Suprapubic skin (tissue), 4 donors: Measurements from ENCODE around the gene CHPT1. TPM values are rescaled to one million over a fixed set of nuclear protein-coding genes. Genes with fewer than 3 reads are reported as not detected.
A peak's percentile ranks its signal among the peaks of the same experiment; 100 is the strongest.

Experiments used
- DNase-seq, 2 donors: peaks; one replicate each; pipeline ENCODE4 v3.0.0-alpha.2; 2019; ENCODE audit warnings: low spot score in 2 of 2
- H3K27ac ChIP-seq: fragments of 200-600 bp; sonication (generic); one replicate; pipeline ENCODE4 v1.5.1; 2019
- H3K27me3 ChIP-seq: fragments of 200-600 bp; sonication (generic); one replicate; pipeline ENCODE4 v1.5.1; 2019
- H3K36me3 ChIP-seq: fragments of 200-600 bp; sonication (generic); one replicate; pipeline ENCODE4 v1.5.1; 2019
- H3K4me1 ChIP-seq: fragments of 200-600 bp; sonication (generic); one replicate; pipeline ENCODE4 v1.5.1; 2019
- H3K4me3 ChIP-seq: fragments of 200-600 bp; sonication (generic); one replicate; pipeline ENCODE4 v1.5.1; 2019; ENCODE audit warnings: mild to moderate bottlenecking
- H3K9me3 ChIP-seq: fragments of 200-600 bp; sonication (generic); one replicate; pipeline ENCODE4 v1.5.1; 2019
- CTCF ChIP-seq, 2 donors: fragments of 200-600 bp in 1 of 2; fragments of 450-650 bp in 1 of 2; sonication (generic) in 1 of 2; IDR thresholded peaks; one replicate each; pipeline ENCODE4 v1.5.1; 2016 to 2019; ENCODE audit warnings: antibody characterized with exemption in 2 of 2, mild to moderate bottlenecking in 1 of 2, moderate library complexity in 1 of 2
- EP300 ChIP-seq: sonication (generic); formaldehyde crosslinking; IDR thresholded peaks from one replicate; pipeline ENCODE4 v1.6.1; 2017; ENCODE audit warnings: antibody characterized with exemption
- POLR2A ChIP-seq, 2 donors: fragments of 450-650 bp; IDR thresholded peaks; one replicate each; pipeline ENCODE4 v1.6.1; 2017; ENCODE audit warnings: antibody characterized with exemption in 2 of 2, mild to moderate bottlenecking in 2 of 2, moderate library complexity in 2 of 2
- POLR2AphosphoS5 ChIP-seq, 3 donors: sonication (generic); formaldehyde crosslinking; IDR thresholded peaks; one replicate each; pipeline ENCODE4 v1.6.1; 2017; ENCODE audit warnings: antibody characterized with exemption in 3 of 3
- WGBS: methylation state at CpG from one replicate; pipeline ENCODE4 v1.1.5; 2018; 5-methylcytosine and 5-hydroxymethylcytosine counted together
- total RNA-seq, 4 donors: library from RNA; depleted of rRNA; stranded (reverse); fragments of >200 nt; gene quantifications; one replicate each; pipeline ENCODE4 v1.1.0, GENCODE V29; 2016

The CHPT1 gene
- total RNA-seq, 4 donors from 2014 or later: 54.6 to 125 (median 75.5) TPM

GRCh38 chr12:101761350-101761749 lies 63.9 kb downstream of the CHPT1 start:
- Histone ChIP-seq H3K36me3 (peaks cover 20% of the 10 kb centered on the region), H3K27ac (no peak overlapping the region), H3K4me3 (no peak overlapping the region), H3K27me3 (no peaks in the 10 kb centered on the region), H3K9me3 (no peaks in the 10 kb centered on the region), H3K4me1 (peaks cover 34% of the 10 kb centered on the region)
- TF ChIP-seq POLR2AphosphoS5 (IDR thresholded peaks at IDR 0.05): no peak
- no peak for TF ChIP-seq EP300
- no peak for TF ChIP-seq POLR2A (IDR thresholded peaks at IDR 0.05)
- no peak for TF ChIP-seq CTCF (IDR thresholded peaks at IDR 0.05)
- WGBS: 51% methylated on average over 5 of the region's 5 CpGs
- DNase-seq: no peak

- H3K36me3 ChIP-seq: peaks cover 18% of the 10 kb centered on the region
- no peaks in the 10 kb centered on the region for H3K9me3 ChIP-seq
- H3K4me3 ChIP-seq: no peak overlapping the region
- DNase-seq: no peak
- H3K27ac ChIP-seq: no peak overlapping the region
- peaks cover 34% of the 10 kb centered on the region for H3K4me1 ChIP-seq
- WGBS: 84% methylated on average over 4 of the region's 4 CpGs
- H3K27me3 ChIP-seq: no peaks in the 10 kb centered on the region
- no peak for TF ChIP-seq POLR2A (IDR thresholded peaks at IDR 0.05)
- TF ChIP-seq EP300: no peak
- no peak for TF ChIP-seq POLR2AphosphoS5 (IDR thresholded peaks at IDR 0.05)
- TF ChIP-seq CTCF (IDR thresholded peaks at IDR 0.05): no peak
Measured at GRCh38 chr12:101761781-101762180, 64.3 kb downstream of the CHPT1 start.

- H3K27me3 ChIP-seq: no peaks in the 10 kb centered on the region
- WGBS: 49% methylated on average over 6 of the region's 6 CpGs
- peaks cover 22% of the 10 kb centered on the region for H3K36me3 ChIP-seq
- no peak for TF ChIP-seq POLR2AphosphoS5 (IDR thresholded peaks at IDR 0.05)
- no peak for DNase-seq
- H3K4me3 ChIP-seq: no peak overlapping the region
- no peaks in the 10 kb centered on the region for H3K9me3 ChIP-seq
- H3K4me1 ChIP-seq: peaks cover 34% of the 10 kb centered on the region
- peak overlapping the region; percentile 69 for H3K27ac ChIP-seq
Measured at GRCh38 chr12:101763246-101763931, 65.9 kb downstream of the CHPT1 start.

GRCh38 chr12:101764051-101764792 lies 66.8 kb downstream of the CHPT1 start:
- WGBS: 48% methylated on average over 5 of the region's 5 CpGs
- H3K4me3 ChIP-seq: no peak overlapping the region
- peak overlapping the region; percentile 69 for H3K27ac ChIP-seq
- H3K36me3 ChIP-seq: peaks cover 28% of the 10 kb centered on the region
- TF ChIP-seq EP300: no peak
- TF ChIP-seq POLR2A (IDR thresholded peaks at IDR 0.05): no peak
- no peak for TF ChIP-seq CTCF (IDR thresholded peaks at IDR 0.05)
- TF ChIP-seq POLR2AphosphoS5 (IDR thresholded peaks at IDR 0.05): no peak
- DNase-seq: no peak
- no peaks in the 10 kb centered on the region for H3K9me3 ChIP-seq
- no peaks in the 10 kb centered on the region for H3K27me3 ChIP-seq
- peaks cover 34% of the 10 kb centered on the region for H3K4me1 ChIP-seq

- no peak overlapping the region for H3K27ac ChIP-seq
- H3K4me1 ChIP-seq: peaks cover 24% of the 10 kb centered on the region
- no peak overlapping the region for H3K4me3 ChIP-seq
- no peaks in the 10 kb centered on the region for H3K9me3 ChIP-seq
- 88% methylated on average over 1 of the region's 1 CpG for WGBS
- TF ChIP-seq EP300 (no peak), POLR2AphosphoS5 (IDR thresholded peaks at IDR 0.05) (no peak), POLR2A (IDR thresholded peaks at IDR 0.05) (no peak), CTCF (IDR thresholded peaks at IDR 0.05) (no peak)
- peaks cover 47% of the 10 kb centered on the region for H3K36me3 ChIP-seq
- H3K27me3 ChIP-seq: no peaks in the 10 kb centered on the region
- DNase-seq: no peak
Measured at GRCh38 chr12:101767537-101767936, 70.1 kb downstream of the CHPT1 start.
